ENCODE results near the gene RNF121. TPM values are rescaled to one million over a fixed set of nuclear protein-coding genes. Genes with fewer than 3 reads are reported as not detected.

The RNF121 gene
- total and polyA plus RNA-seq, 2 of the 13 experiments (the other 11 are each of a cell fraction or from before 2014, with no cell fraction given), result 28.6 to 44.3 TPM

- H3K4me1 ChIP-seq (ENCODE audit: insufficient read depth, low read length), result no peaks in the 10 kb centered on the region
- H3K9me3 ChIP-seq (ENCODE audit: low read length), result no peaks in the 10 kb centered on the region
- intact Hi-C loops (cut with micrococcal nuclease; ENCODE audit: unreplicated experiment) (no loop called here), in situ Hi-C loops (cut with HindIII; ENCODE audit: extremely low pct_ligation_motif_present, low pct_unique_long_range_greater_than_20kb) (no loop called here)
- BruUV-seq (replicated peaks), result no TSS peak
- H3K9ac ChIP-seq (ENCODE audit: insufficient read depth, low read depth, low read length), result no peak overlapping the region
- H4K20me1 ChIP-seq (ENCODE audit: insufficient read depth, low read length), result no peaks in the 10 kb centered on the region
- H3K4me2 ChIP-seq (ENCODE audit: low read depth, low read length), result no peak overlapping the region
- FAIRE-seq, result no peak
- ATAC-seq, result no peak
- 100% methylated on average over 2 of the region's 2 CpGs for WGBS (ENCODE audit: low lambda C conversion rate)
- peaks cover 19 to 47% of the 10 kb centered on the region in 2 experiments for H3K36me3 ChIP-seq (replicated peaks in 1 of 2; ENCODE audit: control insufficient read depth in 1 of 2, insufficient read depth in 2 of 2, low read length in 2 of 2)
- H3K4me3 ChIP-seq (replicated peaks in 1 of 3; ENCODE audit: insufficient read depth in 1 of 3, low read depth in 2 of 3, low read length in 3 of 3), result no peak overlapping the region
- H2AFZ ChIP-seq (ENCODE audit: low read length), result no peak overlapping the region
- H3K27ac ChIP-seq (ENCODE audit: extremely low read length, insufficient read depth, low read length), result no peak overlapping the region
- ChIA-PET POLR2A (no interaction called here), CTCF (ENCODE audit: low intra/inter-chr PET ratio, low total read pairs) (no interaction called here)
- no peaks in the 10 kb centered on the region for H3K27me3 ChIP-seq (ENCODE audit: control insufficient read depth in 1 of 2, insufficient read depth in 2 of 2, low read length in 2 of 2)
- H3K79me2 ChIP-seq (ENCODE audit: insufficient read depth, low read length), result no peaks in the 10 kb centered on the region
- no peak for DNase-seq (ENCODE audit: low spot score)
- TF ChIP-seq PAWR (CRISPR knock-in tag; IDR thresholded peaks at IDR 0.05; ENCODE audit: borderline replicate concordance) (no peak), AGO1 (IDR thresholded peaks at IDR 0.05; ENCODE audit: low read depth, low read length, poor library complexity, severe bottlenecking) (no peak), ZNF142 (CRISPR knock-in tag; IDR thresholded peaks at IDR 0.05) (no peak), ZNF780A (CRISPR knock-in tag; IDR thresholded peaks at IDR 0.05) (no peak), PHF20 (CRISPR knock-in tag; IDR thresholded peaks at IDR 0.05) (no peak), CHD4 (IDR thresholded peaks at IDR 0.05; ENCODE audit: borderline replicate concordance, low read length) (no peak), USF2 (IDR thresholded peaks at IDR 0.05; ENCODE audit: low read depth, low read length) (no peak), USF2 (CRISPR knock-in tag; IDR thresholded peaks at IDR 0.05; ENCODE audit: borderline replicate concordance) (no peak), ZSCAN30 (CRISPR knock-in tag; IDR thresholded peaks at IDR 0.05) (no peak), TERF1 (CRISPR knock-in tag; IDR thresholded peaks at IDR 0.05) (no peak), ZNF367 (CRISPR knock-in tag; IDR thresholded peaks at IDR 0.05; ENCODE audit: borderline replicate concordance) (no peak)
Measured at GRCh38 chr11:71986131-71986530, 57.3 kb downstream of the RNF121 start.

Data from HepG2 (cell line).